NCI-H1092 treated with DMSO at 0.1 percent for 48 hours (cell line): Measurements from ENCODE around the gene ITPKB.
"Not testable (repeated sequence)": the region's sequence is repeated elsewhere in the genome, so short reads cannot be mapped to it uniquely, and the experiment has no call there.

Source experiments
- DNase-seq: peaks from one replicate; lab custom pipeline; 2025; lab: John Stamatoyannopoulos, UW

The ITPKB gene

DNA sequence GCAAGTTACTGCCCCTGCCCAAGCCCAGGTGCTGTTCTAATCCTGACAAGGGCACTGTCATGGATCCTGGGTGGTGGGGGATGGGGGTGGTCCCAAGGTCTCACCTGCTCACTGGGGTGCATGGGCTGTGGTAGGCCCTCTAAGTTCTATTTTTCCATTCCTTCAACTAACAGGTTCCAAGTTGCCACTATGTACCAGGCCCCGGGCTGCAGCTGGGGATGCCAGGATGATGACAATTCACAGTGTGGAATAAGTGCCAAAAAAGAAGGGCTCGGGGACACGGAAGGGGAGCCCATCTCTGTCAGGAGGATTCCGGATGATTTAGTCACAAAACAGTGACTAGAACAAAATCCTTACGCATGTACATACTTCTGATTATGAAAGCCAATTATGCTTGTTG lies 114.6 kb downstream of the ITPKB start:
- DNase-seq: no peak

DNA sequence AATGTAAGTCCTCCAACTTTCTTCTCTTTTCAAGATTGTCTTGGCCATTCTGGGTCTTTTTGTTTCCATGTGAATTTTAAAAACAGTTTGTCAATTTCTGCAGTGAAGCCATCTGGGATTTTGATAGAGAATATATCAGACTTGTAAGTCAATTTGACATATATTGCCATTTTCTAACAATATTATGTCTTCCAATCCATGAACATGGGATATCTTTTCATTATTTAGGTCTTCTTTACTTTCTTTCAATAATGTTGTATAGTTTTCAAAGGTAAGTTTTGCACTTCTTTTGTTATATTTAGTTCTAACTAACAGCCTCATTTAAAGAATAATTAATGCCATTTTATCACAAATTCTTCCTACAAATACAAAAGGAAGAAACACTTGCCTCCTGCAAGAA lies 117.1 kb downstream of the ITPKB start:
- DNase-seq: no peak

DNA sequence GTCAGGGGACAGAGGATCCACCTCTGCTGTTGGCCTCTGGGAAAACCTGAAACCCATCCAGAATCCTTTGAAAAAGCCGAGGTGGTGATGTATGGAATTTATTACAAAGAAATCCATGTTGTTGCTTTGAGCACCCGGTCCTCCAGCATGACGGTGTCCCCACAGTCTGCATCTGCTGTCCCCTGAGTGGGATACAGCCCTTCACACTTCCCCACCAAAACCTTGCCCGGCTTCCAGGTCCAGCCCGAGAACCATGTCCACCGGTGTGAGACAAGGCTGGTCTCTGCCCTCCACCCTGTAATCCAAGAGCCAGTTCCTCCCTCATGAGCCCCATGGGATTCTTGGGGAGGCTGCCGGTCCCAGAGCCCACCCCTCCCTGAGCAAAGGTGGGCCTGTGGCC lies 120.1 kb downstream of the ITPKB start:
- DNase-seq: no peak

DNA sequence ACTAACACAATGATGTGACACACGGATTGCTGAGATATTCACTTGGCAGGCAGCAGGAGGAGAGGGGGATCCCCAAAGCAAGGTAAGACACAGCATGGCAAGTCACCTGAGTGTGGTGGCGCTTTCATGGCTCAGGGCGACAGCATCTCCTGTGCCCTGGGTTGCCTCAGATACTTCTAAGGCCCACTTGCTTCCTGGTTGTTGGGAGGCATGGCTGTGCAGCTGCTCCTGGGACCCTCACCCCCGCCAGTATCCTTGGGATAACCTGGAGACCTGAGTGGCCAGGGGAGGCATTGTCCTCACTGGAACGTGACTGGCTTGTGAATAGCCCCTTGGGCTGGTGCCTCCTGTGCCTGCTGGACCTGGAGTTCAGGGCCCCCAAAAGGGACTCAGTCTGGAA lies 120.7 kb downstream of the ITPKB start:
- DNase-seq: no peak

DNA sequence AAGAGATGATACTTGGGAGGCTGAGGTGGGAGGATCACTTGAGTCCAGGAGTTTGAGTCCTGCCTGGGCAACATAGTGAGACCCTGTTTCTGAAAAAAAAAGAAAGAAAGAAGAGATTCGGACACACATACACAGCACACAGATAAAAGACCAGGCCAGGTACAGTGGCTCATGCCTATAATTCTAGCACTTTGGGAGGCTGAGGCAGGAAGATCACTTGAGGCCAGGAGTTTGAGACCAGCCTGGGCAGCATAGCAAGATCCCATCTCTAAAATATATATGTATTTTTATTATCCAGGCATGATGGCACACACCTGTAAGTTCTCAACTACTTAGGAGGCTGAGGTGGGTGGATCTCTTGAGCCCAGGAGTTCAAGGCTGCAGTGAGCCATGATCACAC lies 121.4 kb downstream of the ITPKB start:
- DNase-seq: not testable (repeated sequence)

DNA sequence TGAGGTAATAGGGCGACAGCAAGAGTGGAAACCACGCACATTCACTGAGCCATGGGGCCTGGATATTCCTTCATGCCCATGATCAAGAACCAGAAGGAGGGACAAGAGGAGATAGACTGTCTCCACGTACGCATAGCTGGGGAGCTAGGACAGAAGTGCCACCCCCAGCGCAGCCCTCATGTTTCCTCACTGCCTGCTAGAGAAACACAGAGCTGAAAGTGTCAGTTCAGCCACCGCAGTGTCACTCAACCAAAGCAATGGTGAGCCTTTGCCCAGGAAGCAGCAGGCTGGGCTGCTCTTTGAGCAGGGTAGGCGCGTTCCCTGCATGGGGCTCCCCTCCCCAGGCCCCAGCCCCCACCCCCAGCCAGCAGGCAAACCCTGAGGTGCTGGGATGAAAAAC lies 122.0 kb downstream of the ITPKB start:
- no peak for DNase-seq

DNA sequence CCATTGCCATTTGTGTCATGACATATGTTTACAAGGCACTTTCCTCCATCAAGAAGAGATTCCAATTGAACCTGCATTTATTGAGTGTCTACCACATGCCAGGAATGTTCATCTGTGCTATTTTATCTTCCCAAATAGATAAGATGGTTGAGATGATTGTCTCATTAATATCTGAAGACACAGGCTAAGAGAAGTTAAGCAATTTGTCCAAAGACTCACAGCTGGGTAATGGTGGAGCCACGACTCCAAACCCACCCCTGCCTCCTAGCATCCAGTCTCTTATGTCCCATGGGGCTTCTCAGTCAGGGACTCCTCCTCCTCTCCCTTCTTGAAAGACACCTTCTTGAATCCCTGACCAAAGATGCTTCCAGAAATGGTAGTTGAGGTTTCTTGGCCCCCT lies 122.4 kb downstream of the ITPKB start:
- no peak for DNase-seq

DNA sequence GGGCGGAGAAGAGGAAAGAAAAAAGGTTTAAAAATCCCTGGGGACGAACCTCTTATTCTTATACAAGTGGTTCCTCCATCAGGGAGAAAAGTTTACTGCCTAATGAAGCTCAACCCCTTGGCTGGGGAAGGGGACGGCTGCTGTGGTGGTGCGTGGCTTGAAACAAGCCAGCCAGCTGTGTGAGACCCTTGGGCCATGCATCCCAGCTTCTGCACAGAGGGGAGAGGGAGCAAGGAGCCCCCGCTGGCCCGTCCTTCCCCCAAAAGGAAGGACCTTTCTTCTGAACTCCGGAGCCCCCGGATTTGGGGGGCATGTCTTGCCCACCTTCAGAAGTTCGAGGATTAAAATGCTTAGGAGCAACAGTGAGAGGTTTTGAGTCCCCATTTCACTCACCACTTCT lies 123.2 kb downstream of the ITPKB start:
- DNase-seq: no peak

DNA sequence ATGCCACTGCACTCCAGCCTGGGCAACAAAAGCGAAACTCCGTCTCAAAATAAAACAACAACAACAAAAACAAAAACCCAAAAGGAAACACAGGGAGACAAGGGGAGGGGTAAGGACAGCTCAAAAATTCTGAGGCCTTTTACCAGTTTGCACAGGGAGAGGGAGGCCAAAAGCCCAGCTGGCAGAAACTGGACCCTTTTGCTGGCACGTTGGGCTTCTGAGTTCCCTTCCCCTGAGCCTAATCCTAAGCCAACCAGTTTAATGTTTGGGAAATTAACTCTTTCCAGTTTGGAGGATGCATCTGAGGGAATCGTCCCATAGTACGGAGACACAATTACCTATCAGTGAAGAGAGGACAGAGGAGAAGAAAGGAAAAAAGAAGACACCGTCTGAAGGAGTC lies 127.1 kb downstream of the ITPKB start:
- not testable (repeated sequence) for DNase-seq

DNA sequence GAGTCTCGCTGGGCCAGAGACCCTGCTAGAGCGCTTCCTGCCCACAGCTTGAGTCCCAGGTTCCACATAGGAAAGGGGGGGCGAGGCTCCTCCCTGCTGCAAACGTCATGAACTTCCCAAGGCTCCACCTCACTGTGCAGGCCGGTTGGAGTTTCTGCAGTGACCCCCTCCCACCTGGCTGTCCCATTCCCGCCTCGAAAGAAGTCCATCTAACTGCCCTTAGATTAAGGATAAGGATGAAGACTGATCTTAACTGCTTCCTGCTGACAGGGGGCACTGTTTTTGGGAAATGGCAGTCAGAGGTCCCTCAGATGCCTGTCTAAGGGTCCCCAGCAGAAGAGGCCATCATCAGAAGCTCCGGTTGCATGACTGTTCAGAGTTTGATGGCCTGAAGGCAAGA lies 127.8 kb downstream of the ITPKB start:
- DNase-seq: no peak

DNA sequence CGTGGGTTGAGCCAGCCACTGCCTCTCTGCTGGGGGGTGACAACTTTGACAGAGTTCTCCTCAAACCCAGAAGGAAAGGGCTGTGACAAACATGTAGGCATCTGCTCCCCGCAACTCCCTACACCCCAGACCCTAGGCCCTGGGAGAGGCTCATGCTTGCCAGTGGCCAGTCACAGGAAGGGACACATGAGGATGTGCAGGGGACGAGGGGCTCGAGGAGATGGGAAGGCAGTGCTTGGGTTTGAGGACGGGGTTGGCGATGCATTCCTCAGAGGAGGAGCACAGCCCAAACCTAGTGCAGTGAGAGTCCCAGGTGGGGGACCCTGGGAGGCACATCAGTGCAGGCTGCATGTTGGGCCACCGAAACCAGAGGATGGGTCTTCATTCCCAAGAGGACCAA lies 128.4 kb downstream of the ITPKB start:
- DNase-seq: no peak

DNA sequence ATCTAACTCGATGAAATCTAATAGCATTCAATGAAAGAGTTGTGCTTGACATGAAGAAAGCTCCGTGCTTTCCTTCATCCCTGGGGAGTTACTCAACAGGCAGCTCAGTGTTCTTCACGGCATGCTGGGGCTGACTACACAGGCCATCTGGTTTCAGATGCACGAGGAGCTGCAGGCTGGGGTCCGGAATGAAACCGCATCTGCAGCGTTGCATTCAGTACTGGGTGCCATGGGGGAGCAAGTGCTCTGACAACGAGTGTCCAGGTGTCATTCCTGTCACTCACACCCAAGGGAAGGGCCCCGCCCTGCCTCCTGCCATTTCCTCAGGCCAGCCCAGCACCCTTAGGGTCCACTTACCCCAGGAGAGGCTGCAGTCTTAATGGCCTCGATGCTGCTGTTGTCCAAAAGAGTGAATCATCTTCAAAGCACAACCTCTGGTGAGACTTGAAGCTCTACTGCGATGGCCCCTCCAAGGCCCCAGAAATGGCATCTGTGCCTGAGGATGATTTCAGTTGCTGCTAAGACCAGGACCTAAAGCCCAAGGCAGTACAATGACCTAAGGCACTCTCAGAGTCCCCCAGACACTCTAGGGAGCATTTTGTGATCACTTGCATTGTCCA lies 129.1 kb downstream of the ITPKB start:
- no peak for DNase-seq

DNA sequence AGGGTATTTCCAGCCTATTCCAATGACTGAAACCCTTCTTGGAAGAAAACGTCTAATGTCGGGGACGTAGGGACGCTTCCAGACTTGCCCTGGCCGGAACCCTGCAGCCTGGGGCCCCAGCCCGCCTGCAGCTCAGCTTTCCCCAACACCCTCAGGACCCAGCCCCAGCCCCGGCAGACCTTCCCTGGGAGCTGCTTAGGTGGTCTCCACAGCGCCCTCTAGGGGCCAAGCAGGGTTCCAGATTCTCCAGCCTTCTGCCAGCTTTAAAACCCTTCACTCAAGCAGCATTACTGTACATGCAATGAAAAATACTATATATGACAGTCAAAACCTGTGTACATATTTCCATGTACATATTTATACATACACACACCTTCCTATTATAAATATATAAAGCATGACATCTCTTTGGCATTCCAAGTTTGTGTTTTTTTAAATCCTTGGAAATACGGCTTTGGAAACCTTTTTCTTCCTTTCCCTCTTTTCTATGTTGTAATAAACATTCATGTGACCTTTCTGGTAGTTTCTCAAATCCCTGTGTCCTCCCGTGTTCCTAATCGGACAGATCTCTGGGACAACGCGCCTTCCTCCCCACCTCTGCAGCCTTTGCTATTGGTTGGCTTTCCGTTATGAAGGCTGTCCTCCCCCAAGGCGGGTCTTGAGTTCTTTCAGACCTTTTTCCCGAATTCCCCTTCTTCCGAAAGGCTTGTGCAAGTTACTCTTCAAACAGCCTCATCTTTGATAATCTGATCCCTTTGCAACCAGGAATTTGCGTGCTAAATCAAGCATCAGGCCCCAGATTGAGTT lies 130.2 kb downstream of the ITPKB start:
- DNase-seq: peak; percentile 85

DNA sequence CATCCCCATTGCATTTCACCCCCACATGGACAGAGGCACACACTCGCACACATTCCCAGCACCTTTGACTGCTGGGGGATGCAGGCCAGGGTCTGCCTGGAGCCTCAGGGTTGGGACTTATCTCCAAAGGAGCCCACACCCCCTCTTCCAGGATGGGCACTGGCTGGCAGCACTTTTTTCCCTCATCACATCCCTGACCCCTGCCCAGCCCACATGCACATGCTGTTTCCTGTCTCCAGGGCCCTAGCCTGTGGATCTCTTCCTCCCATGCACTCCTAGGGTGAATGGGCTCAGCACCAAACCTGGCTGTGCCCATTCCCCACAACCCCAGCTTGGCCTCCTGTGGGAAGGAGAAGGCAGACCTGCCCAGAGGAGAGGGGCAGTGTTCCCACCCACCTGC lies 131.3 kb downstream of the ITPKB start:
- DNase-seq: no peak

DNA sequence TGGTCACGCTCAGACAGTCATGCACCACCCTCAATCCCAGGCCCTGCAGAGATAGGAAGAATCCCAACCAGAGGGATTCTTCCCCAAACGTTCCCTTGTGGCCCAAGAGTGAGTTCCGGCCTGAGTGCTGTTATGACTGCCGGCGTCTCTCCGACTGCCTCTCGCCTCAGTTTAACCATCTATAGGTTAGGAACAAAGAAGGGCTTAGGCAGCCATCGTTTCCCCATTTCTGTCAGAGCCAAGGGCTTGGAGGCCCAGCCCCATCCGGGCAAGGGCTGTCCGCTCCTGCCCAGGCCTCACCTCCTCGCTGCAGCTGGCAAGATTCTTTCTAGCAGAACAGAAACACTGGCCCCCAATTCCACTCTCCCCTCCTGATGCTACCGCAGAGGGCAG lies 131.8 kb downstream of the ITPKB start:
- DNase-seq: no peak

DNA sequence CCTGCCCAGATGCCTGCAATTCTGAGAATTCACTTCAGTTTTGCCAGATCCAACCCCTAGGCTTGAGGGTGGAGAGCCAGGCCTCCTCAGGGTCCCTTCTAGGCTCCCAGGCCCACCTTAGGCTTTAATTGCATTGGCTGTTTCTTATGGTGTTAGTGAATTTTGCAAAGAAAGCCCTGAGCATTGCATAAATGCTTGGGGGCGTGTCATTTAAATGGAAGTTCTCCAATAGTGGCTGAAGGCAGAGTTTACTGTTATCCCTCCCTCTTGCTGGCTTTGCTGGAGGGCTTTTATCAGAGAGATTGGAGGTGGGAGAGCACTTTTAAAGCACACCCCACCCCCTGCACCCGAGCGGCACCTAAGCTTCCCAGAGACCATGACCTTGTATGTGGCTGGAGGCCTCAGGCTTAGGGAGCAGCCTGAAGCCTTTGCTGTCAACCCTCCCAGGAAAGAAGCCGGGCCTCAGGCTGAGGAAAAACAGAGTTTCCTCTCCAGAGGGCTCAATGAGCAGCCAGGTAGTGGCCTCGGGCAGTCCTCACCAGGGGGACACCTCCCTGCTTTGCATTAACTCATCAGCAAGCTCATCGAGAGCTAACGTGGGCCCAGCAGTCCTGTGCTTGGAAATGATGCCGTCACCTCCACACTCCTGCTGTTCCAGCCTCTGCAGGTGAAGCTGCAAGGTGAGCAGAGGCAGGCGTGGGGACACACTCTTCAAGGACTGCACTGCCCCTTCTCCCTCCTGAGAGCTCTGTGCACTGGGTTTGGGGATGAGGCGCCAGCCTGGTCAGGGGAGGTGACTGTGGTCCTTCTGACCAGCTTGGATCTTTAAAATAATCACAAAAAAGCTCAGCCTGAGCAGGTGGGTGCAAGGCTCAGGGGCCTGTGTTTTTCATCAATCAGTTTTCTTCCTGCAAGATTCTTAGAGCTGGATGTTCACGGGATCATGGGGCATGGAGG lies 132.5 kb downstream of the ITPKB start:
- DNase-seq: no peak

DNA sequence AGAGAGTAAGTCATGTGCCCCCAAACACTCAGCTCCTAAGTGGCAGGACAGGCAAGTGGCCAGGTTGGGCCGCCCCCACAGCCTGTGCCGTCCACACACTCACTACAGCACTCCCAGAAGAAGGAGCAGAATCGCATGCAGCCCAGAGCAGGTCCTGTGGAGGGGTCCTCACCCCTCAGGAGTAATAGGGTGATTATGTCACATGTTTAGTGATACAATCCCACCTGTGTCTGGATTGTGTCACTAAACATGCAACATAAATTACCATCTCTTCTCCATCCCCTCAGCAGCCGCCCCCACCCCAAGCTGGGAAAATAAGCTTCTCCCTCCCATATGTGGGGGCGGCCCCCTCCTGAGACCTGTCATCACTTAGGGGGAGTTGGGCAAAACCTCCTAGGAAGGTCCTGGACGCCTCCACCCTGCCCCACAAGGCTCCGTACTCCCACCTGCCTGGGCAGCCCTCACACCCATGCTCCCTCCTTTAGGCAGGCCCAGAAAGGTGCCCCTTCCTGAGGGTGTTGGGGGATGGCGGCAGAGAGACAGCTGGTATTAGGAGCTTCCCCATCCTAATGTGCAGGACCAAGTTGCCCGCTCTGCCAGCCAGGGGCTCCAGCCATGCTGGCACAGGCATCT lies 133.6 kb downstream of the ITPKB start:
- DNase-seq: no peak

DNA sequence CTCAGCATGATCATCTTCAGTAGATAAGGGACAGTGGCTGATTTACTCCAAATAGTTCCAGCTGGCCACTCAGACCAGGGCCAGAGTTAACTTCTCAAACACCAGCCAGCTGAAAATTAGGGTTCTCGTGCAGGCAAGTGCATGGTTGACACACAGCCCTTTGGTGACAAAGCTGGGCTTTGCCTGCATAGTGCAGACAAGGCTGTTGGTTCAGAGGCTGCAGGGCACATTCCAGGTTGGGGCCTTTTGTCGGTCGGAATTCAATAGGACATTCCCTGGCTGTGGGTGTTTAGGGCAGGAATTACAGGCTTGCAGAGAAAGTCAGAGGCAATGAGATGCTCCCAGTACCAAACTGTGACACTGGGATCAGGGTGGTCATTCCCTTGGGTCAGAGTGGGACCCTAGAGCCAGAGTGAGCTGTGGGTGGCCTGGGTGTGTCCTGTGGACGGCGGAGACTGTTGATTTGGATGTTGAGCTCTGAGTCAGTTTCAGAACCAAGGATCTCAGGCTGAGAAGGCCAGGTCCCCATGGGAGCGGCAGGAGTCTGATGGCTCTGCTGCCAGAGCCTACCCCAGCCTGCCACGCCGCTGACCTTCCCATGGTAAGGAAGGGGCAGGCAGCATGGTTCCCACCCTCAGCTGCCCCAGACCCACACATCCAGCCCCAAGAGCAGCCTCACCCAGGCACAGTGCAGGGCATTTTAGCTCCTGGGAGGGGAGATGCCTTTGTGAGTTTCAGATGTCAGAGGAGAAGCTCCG lies 134.3 kb downstream of the ITPKB start:
- DNase-seq: no peak

DNA sequence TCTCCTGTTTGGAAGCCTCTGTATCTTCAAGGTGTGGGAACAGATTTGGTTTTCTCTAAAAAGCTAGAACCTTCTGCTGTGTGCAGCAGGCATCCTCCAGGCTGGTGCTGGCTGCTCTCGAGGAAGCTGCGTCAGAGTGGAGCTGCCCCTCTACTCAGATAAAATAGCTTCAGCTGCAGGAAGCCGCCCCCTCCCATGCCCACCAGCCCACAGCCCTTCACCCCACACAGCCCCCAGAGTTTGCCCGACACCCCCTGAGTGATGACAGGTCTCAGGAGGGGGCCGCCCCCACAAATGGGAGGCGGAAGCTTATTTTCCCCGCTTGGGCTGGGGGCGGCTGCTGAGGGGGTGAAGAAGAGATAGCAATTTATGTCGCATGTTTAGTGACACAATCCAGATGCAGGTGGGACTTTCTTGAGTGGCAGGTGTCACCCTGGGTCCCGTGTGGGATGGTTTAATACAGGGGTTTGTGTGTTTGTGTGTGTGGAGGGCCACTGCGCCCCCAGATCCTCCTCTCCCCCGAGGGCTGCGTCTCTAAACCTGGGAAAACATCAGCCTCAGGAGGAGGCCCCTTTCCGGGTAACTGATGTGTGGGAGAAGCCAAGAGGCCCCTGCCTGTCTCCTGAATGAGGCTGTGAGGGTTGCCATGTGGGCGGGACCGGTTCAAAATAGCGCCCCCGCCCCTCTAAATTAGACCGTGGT lies 135.1 kb downstream of the ITPKB start:
- DNase-seq: no peak

DNA sequence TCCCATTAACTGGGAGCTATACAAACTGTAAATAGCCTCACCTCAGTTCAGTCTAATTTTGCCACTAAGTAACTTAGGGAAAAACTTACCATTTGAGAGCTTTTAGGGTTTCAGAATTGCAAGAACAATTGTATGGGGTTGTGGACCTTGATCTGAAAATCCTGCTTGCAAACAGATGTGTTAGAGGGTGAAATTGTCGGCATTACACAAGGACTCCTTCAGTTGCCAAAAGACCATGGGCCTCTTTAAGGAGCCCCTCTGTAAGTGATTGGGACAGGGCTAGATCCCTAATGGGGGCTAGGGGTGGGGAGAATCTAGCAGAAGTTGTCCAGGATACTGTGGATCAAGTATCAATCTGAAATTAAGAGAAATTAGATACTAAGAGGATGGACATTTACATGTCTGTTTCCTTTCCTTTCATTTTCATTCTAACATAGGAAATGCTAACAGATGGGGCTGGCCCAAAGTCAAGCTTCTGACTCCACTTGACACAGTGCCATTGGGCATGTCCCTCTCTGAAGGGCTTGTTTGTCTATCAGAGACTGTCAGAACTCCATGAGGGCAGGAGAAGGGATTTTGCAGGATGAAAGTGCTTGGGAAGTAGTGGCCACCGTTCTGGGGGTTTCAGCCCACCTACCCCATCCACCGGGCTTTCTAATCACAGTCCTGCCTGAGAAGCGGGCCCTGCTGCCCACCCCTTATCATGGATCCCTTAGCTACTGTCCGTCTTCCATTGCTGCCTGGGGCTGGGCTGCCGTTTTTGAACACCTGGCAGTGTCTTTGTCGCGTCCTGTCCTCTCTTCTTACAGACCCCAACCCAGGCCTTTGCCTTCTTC lies 135.8 kb downstream of the ITPKB start:
- peak; percentile 37 for DNase-seq
